Gastrocnemius medialis (tissue), 4 donors: ENCODE results near the gene LRCH4. TPM values are rescaled to one million over a fixed set of nuclear protein-coding genes. Genes with fewer than 3 reads are reported as not detected.

Experiments
- ATAC-seq, 2 donors: fragments of 150-250 bp; one replicate each; pipeline ENCODE4 v1.9.1; 2016
- DNase-seq, 2 donors: peaks; one replicate each; pipeline ENCODE4 v3.0.0-alpha.2; 2019
- H3K27ac ChIP-seq, 4 donors: fragments of 200-600 bp; sonication (generic); 1 replicate in 1 of 4; 2 replicates in 3 of 4; pipeline ENCODE4 v1.5.1; 2016 to 2018; ENCODE audit warnings: mild to moderate bottlenecking in 2 of 4, moderate library complexity in 1 of 4
- H3K27me3 ChIP-seq, 3 donors: fragments of 200-600 bp; sonication (generic) in 2 of 3; 1 replicate in 1 of 3; 2 replicates in 2 of 3; pipeline versions ENCODE4 v1.5.1 to v1.6.0; 2016 to 2019; ENCODE audit warnings: mild to moderate bottlenecking in 1 of 3, moderate library complexity in 1 of 3
- H3K36me3 ChIP-seq, 2 donors: fragments of 200-600 bp; sonication (generic) in 1 of 2; one replicate each; pipeline ENCODE4 v1.5.1; 2017 to 2018
- H3K4me1 ChIP-seq, 2 donors: fragments of 200-600 bp; sonication (generic) in 1 of 2; one replicate each; pipeline ENCODE4 v1.5.1; 2016 to 2017; ENCODE audit warnings: mild to moderate bottlenecking in 2 of 2
- H3K4me3 ChIP-seq, 4 donors: fragments of 200-600 bp; sonication (generic) in 3 of 4; 1 replicate in 1 of 4; 2 replicates in 3 of 4; pipeline ENCODE4 v1.5.1; 2016 to 2019; ENCODE audit warnings: mild to moderate bottlenecking in 2 of 4
- H3K9me3 ChIP-seq, 3 donors: fragments of 200-600 bp; sonication (generic) in 2 of 3; 1 replicate in 1 of 3; 2 replicates in 2 of 3; pipeline ENCODE4 v1.5.1; 2016 to 2019
- POLR2A ChIP-seq, 2 donors: fragments of 450-650 bp; IDR thresholded peaks; one replicate each; pipeline ENCODE4 v1.6.1; 2017; ENCODE audit warnings: antibody characterized with exemption in 2 of 2, mild to moderate bottlenecking in 2 of 2, moderate library complexity in 2 of 2
- in situ Hi-C, 4 donors: fragments of 200-750 bp; cut with MboI; loops; one replicate each; pipeline versions ENCODE4 v1.15.0 to v1.8.0; 2017; ENCODE audit warnings: low sequenced_read_pairs in 4 of 4
- intact Hi-C: fragments of 100-400 bp; cut with DNase I; formaldehyde crosslinking; loops from one replicate; pipeline ENCODE4 v1.15.1; 2023; ENCODE audit warnings: low total_unique reads
- total RNA-seq, 4 donors: library from RNA; depleted of rRNA; stranded (reverse); fragments of >200 nt; gene quantifications; one replicate each; pipeline versions ENCODE4 v1.1.0 to v1.2.3, GENCODE V29; 2016
- TF ChIP-seq, protein P1 (sequence below), 5 experiments: fragments of 450-650 bp in 3 of 5; fragments of 200-600 bp in 2 of 5; sonication (generic) in 2 of 5; IDR thresholded peaks in 4 of 5; conservative IDR thresholded peaks in 1 of 5; 1 replicate in 4 of 5; 2 replicates in 1 of 5; pipeline ENCODE4 v1.5.1; 2016 to 2019; ENCODE audit warnings: antibody characterized with exemption in 5 of 5, mild to moderate bottlenecking in 3 of 5, moderate library complexity in 3 of 5

LRCH4 gene
- total RNA-seq, 4 donors from 2014 or later: 71.1 to 105 (median 89.0) TPM

DNA sequence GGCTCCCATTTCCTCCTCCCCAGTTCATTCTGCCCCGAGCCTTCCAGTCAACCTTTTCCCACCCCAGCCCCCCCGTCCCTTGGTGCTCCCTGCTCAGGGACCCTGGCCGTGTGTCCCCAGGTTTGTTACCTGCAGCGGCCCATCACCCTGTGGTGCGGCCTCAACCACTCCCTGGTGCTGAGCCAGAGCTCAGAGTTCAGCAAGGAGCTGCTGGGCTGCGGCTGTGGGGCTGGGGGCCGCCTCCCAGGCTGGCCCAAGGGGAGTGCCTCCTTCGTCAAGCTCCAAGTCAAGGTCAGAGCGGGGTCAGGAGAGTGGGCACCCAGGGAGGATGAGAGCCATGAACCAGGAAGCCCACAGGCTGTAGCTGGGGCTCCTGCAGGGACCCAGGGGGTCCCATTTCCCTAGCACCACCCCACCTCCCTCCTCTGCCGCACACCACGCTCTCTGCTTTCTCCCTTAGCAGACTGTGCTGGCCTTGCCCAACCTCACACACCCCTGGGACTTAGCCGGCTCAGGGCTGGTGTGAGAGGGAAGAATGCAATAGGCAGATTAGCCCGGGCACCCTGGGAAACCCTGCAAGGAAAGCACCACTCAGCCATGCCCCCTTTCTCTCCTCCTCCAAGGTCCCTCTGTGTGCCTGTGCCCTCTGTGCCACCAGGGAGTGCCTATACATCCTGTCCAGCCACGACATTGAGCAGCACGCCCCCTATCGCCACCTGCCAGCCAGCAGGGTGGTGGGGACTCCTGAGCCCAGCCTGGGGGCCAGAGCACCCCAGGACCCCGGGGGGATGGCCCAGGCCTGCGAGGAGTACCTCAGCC, 14.2 kb upstream of the LRCH4 start:
- no peak for TF ChIP-seq POLR2A (IDR thresholded peaks at IDR 0.05)
- TF ChIP-seq, protein P1, sequence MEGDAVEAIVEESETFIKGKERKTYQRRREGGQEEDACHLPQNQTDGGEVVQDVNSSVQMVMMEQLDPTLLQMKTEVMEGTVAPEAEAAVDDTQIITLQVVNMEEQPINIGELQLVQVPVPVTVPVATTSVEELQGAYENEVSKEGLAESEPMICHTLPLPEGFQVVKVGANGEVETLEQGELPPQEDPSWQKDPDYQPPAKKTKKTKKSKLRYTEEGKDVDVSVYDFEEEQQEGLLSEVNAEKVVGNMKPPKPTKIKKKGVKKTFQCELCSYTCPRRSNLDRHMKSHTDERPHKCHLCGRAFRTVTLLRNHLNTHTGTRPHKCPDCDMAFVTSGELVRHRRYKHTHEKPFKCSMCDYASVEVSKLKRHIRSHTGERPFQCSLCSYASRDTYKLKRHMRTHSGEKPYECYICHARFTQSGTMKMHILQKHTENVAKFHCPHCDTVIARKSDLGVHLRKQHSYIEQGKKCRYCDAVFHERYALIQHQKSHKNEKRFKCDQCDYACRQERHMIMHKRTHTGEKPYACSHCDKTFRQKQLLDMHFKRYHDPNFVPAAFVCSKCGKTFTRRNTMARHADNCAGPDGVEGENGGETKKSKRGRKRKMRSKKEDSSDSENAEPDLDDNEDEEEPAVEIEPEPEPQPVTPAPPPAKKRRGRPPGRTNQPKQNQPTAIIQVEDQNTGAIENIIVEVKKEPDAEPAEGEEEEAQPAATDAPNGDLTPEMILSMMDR (IDR thresholded peaks at IDR 0.05 in 4 of 5, conservative IDR thresholded peaks at IDR 0.05 in 1 of 5): no peak
- Histone ChIP-seq H3K9me3 (no peaks in the 10 kb centered on the region), H3K4me3 (no peak overlapping the region), H3K27me3 (peaks cover 0 to 11% (median 7%) of the 10 kb centered on the region in 3 donors), H3K27ac (no peak overlapping the region), H3K4me1 (peaks cover 3 to 10% of the 10 kb centered on the region in 2 donors), H3K36me3 (no peaks in the 10 kb centered on the region)
- intact Hi-C loops: loop anchor here (10.0 kb wide), 1 partner anchor 1475 kb away; no protein-coding TSS in a partner anchor
- in situ Hi-C loops: loop anchor here in 1 of 4 donors (25.0 kb wide), 1 partner anchor 262 kb away; the partner anchor contains the start of genes SLC12A9 and TRIP6
- ATAC-seq: no peak
- no peak for DNase-seq

DNA sequence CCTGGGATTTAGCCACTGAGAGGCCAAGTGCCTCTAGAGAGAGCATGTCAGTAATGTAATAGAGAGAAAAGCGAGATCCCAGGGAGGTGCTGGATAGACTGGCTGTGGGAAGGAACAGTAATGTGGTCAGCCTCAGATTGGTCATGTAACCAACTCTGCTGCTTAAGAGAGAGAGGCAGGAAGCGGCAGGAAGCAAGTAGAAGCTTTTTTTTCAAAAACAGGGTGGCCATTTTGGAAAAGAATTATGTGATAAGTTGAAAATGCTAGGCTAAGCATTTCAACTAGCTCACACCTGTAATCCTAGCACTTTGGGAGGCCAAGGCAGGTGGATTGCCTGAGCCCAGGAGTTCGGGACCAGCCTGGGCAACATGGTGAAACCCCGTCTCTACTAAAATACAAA, 12.5 kb upstream of the LRCH4 start:
- peaks cover 0 to 7% (median 0%) of the 10 kb centered on the region in 3 donors for H3K27me3 ChIP-seq
- no peaks in the 10 kb centered on the region for H3K4me1 ChIP-seq
- ATAC-seq (no peak), DNase-seq (no peak)
- H3K4me3 ChIP-seq: no peak overlapping the region
- intact Hi-C loops: no loop called here
- in situ Hi-C loops: loop anchor here in 1 of 4 donors (25.0 kb wide), 1 partner anchor 264 kb away; the partner anchor contains the start of genes SLC12A9 and TRIP6
- H3K27ac ChIP-seq: no peak overlapping the region
- no peak for TF ChIP-seq POLR2A (IDR thresholded peaks at IDR 0.05)
- TF ChIP-seq, protein P1 (IDR thresholded peaks at IDR 0.05 in 4 of 5, conservative IDR thresholded peaks at IDR 0.05 in 1 of 5): no peak
- H3K36me3 ChIP-seq: no peaks in the 10 kb centered on the region
- no peaks in the 10 kb centered on the region for H3K9me3 ChIP-seq

DNA sequence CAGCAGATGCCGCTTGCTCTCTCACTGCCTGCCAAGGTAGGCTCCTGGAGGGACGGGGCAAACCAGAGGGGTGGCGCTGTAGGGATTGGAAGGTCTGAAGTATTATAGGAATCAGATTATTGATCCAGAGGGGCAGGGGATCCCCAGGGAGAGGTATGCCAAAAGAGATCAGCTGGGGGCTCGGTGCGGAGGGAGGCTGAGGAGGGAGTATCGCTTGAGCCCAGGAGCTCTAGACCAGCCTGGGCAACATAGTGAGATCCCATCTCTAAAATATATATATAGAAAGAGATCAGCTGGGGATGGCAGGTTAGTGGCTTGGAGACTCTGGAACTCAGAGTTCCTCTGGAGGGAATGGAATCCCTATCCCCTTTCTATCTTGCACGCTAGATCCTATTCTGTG, 9.3 kb upstream of the LRCH4 start:
- no peak for TF ChIP-seq POLR2A (IDR thresholded peaks at IDR 0.05)
- TF ChIP-seq, protein P1 (IDR thresholded peaks at IDR 0.05 in 4 of 5, conservative IDR thresholded peaks at IDR 0.05 in 1 of 5): no peak
- DNase-seq (no peak), ATAC-seq (no peak)
- no peak overlapping the region for H3K4me3 ChIP-seq
- no peaks in the 10 kb centered on the region for H3K36me3 ChIP-seq
- no peaks in the 10 kb centered on the region for H3K4me1 ChIP-seq
- no peaks in the 10 kb centered on the region for H3K27me3 ChIP-seq
- intact Hi-C loops: no loop called here
- no peak overlapping the region for H3K27ac ChIP-seq
- H3K9me3 ChIP-seq: no peaks in the 10 kb centered on the region
- in situ Hi-C loops: loop anchor here in 1 of 4 donors (25.0 kb wide), 1 partner anchor 267 kb away; the partner anchor contains the start of genes SLC12A9 and TRIP6

DNA sequence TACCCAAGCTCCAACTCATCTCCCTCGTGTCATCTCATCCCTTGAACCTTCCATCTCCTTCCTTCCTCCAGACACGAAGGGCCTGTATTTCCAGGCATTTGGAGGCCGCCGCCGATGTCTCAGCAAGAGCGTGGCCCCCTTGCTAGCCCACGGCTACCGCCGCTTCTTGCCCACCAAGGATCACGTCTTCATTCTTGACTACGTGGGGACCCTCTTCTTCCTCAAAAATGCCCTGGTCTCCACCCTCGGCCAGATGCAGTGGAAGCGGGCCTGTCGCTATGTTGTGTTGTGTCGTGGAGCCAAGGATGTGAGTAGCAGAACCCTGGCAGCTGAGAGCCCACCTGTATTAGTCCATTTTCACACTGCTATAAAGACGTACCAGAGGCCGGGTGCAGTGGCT, 5.7 kb upstream of the LRCH4 start:
- Histone ChIP-seq H3K4me1 (peaks cover 0 to 5% of the 10 kb centered on the region in 2 donors), H3K27me3 (no peaks in the 10 kb centered on the region), H3K4me3 (no peak overlapping the region), H3K36me3 (no peaks in the 10 kb centered on the region), H3K27ac (no peak overlapping the region), H3K9me3 (no peaks in the 10 kb centered on the region)
- TF ChIP-seq POLR2A (IDR thresholded peaks at IDR 0.05): no peak
- TF ChIP-seq, protein P1 (IDR thresholded peaks at IDR 0.05 in 4 of 5, conservative IDR thresholded peaks at IDR 0.05 in 1 of 5): no peak
- intact Hi-C loops (no loop called here), in situ Hi-C loops (loop anchor here in 1 of 4 donors (25.0 kb wide), 1 partner anchor 271 kb away; the partner anchor contains the start of genes SLC12A9 and TRIP6)
- no peak for ATAC-seq
- DNase-seq: no peak
